Measurements from ENCODE around the gene NFYB. TPM values are rescaled to one million over a fixed set of nuclear protein-coding genes. Genes with fewer than 3 reads are reported as not detected.

NFYB gene
- total RNA-seq, 1 experiment from 2014 or later: 22.4 TPM

DNA sequence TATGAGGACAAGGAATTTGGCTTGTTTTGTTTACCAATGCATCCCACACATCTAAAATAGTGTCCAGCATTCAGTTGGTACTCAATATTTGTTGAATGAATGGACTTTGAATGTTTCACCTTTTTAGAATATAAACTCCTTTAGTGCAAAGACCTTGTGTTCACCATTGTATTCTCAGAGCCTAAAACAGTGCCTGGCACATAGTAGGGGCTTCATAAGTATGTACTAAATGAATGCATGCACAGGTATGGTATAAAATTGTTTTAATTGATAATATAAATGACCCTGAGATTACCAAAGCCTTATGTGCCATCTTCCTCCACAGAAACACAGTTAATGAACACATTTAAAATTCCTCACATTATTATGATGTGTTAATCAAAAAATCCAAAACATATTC lies 5.0 kb upstream of the NFYB start (continued):
- TF ChIP-seq REST (IDR thresholded peaks at IDR 0.05; ENCODE audit: low read depth) (no peak), RAD21 (IDR thresholded peaks at IDR 0.05; ENCODE audit: low read depth) (no peak), ZBTB33 (IDR thresholded peaks at IDR 0.05; ENCODE audit: extremely low read depth, insufficient replicate concordance, low read length) (no peak)

- H3K9me2 ChIP-seq (ENCODE audit: insufficient read depth): no peaks in the 10 kb centered on the region
- no peaks in the 10 kb centered on the region for H3K9me3 ChIP-seq (ENCODE audit: control insufficient read depth in 1 of 2, insufficient read depth in 1 of 2, low read depth in 1 of 2, low read length in 2 of 2)
- H3K27ac ChIP-seq (ENCODE audit: low read depth, low read length): no peak overlapping the region
- TF ChIP-seq REST (IDR thresholded peaks at IDR 0.05; ENCODE audit: low read depth): no peak
- no peak for TF ChIP-seq SP1 (IDR thresholded peaks at IDR 0.05; ENCODE audit: low read depth)
- TF ChIP-seq FOSL1 (IDR thresholded peaks at IDR 0.05; ENCODE audit: low read depth): no peak
- no peak for TF ChIP-seq RAD21 (IDR thresholded peaks at IDR 0.05; ENCODE audit: low read depth)
- TF ChIP-seq POLR2A (IDR thresholded peaks at IDR 0.05; ENCODE audit: borderline replicate concordance, extremely low read depth, insufficient read depth, insufficient read length): no peak
- TF ChIP-seq EGR1 (IDR thresholded peaks at IDR 0.05; ENCODE audit: low read depth): no peak
- no peak for TF ChIP-seq YY1 (IDR thresholded peaks at IDR 0.05; ENCODE audit: extremely low read depth, insufficient replicate concordance, low read depth, low read length)
- no peak overlapping the region for H3K4me3 ChIP-seq (replicated peaks in 1 of 2; ENCODE audit: low read depth in 1 of 2, low read length in 2 of 2)
- H3K27me3 ChIP-seq (ENCODE audit: insufficient read depth, low read length): no peaks in the 10 kb centered on the region
- H3K4me2 ChIP-seq (ENCODE audit: low read length): no peak overlapping the region
- ATAC-seq: no peak
- peaks cover 6 to 8% of the 10 kb centered on the region in 2 experiments for H3K4me1 ChIP-seq (ENCODE audit: control insufficient read depth in 1 of 2, insufficient read depth in 2 of 2, low read length in 2 of 2)
- POLR2A ChIA-PET: no interaction called here
- no peak for DNase-seq (ENCODE audit: low read depth, low spot score)
- no peaks in the 10 kb centered on the region for H3K79me2 ChIP-seq (ENCODE audit: insufficient read depth, low read length)
- RAD21 ChIA-PET (ENCODE audit: low non-redundant PET in 1 of 2, low total read pairs in 2 of 2, uncharacterized antibody in 2 of 2, unreplicated experiment in 2 of 2): no interaction called here
- no peak overlapping the region for H2AFZ ChIP-seq (ENCODE audit: low read depth, low read length, poor library complexity, severe bottlenecking)
- no peaks in the 10 kb centered on the region for H4K20me1 ChIP-seq (ENCODE audit: insufficient read depth)
- H3K9ac ChIP-seq (ENCODE audit: low read length): no peak overlapping the region
- CTCF ChIA-PET: no interaction called here
- no peaks in the 10 kb centered on the region for H3K36me3 ChIP-seq (ENCODE audit: control insufficient read depth in 1 of 2, insufficient read depth in 2 of 2, low read length in 2 of 2)
- no TSS peak for BruUV-seq (replicated peaks)
- intact Hi-C loops (cut with micrococcal nuclease): no loop called here
These were observed 4.5 kb upstream of the NFYB start for GRCh38 chr12:104142543-104142942.
